IMR-90 (cell line): ENCODE measurements around the gene SLC22A2. TPM values are rescaled to one million over a fixed set of nuclear protein-coding genes. Genes with fewer than 3 reads are reported as not detected.

Experiments used
- ATAC-seq: fragments of 200-7000 bp; cut with Tn5 transposase; 2 replicates; pipeline ENCODE4 v1.9.1; 2020; ENCODE audit warnings: low read depth, mild to moderate bottlenecking, moderate library complexity
- BruUV-seq: library from RNA; stranded (reverse); fragments of 400-500 nt; replicated peaks from 2 replicates; lab custom pipeline; 2021; lab: Mats Ljungman, UMichigan
- CTCF ChIA-PET: fragments of 300-600 bp; formaldehyde crosslinking; extraction: SDS; loops from one replicate; lab custom pipeline; 2021; ENCODE audit warnings: antibody characterized with exemption; lab: Yijun Ruan, JAX
- POLR2A ChIA-PET: fragments of 300-600 bp; sonication (Branson Sonifier 250); formaldehyde crosslinking; loops from one replicate; lab custom pipeline; 2022; ENCODE audit warnings: antibody characterized with exemption; ENCODE audit not compliant: unreplicated experiment; lab: Charles Lee
- DNase-seq: peaks from one replicate; pipeline ENCODE4 v3.0.0; 2013
- H2AFZ ChIP-seq: replicated peaks from 2 replicates; pipeline ENCODE3; 2013; ENCODE audit warnings: low read length, mild to moderate bottlenecking; ENCODE audit not compliant: poor library complexity
- H2AK5ac ChIP-seq: 2 replicates; pipeline ENCODE4 v1.6.1; 2013; ENCODE audit warnings: low read depth, low read length, inconsistent platforms
- H2AK9ac ChIP-seq: replicated peaks from 2 replicates; pipeline ENCODE3; 2013; ENCODE audit warnings: mild to moderate bottlenecking, low read depth, low read length, moderate library complexity; ENCODE audit not compliant: poor library complexity
- H2BK120ac ChIP-seq: 2 replicates; pipeline ENCODE4 v1.6.1; 2013; ENCODE audit warnings: low read depth, low read length, inconsistent platforms
- H2BK15ac ChIP-seq: 3 replicates; pipeline ENCODE4 v1.6.1; 2013; ENCODE audit warnings: low read depth, low read length, inconsistent platforms
- H2BK20ac ChIP-seq: 2 replicates; pipeline ENCODE4 v1.6.1; 2013; ENCODE audit warnings: low read depth, mild to moderate bottlenecking, inconsistent platforms, low read length, moderate library complexity
- H2BK5ac ChIP-seq: 2 replicates; pipeline ENCODE4 v1.6.1; 2013; ENCODE audit warnings: mild to moderate bottlenecking, low read depth, low read length, inconsistent platforms; ENCODE audit not compliant: poor library complexity, severe bottlenecking
- H3K14ac ChIP-seq: replicated peaks from 2 replicates; pipeline ENCODE4 v1.6.1; 2013; ENCODE audit warnings: low read depth, low read length, inconsistent platforms
- H3K18ac ChIP-seq: 2 replicates; pipeline ENCODE4 v1.6.1; 2013; ENCODE audit warnings: low read depth, low read length, control low read depth
- H3K23ac ChIP-seq: 2 replicates; pipeline ENCODE4 v1.6.1; 2013; ENCODE audit warnings: low read depth, low read length, inconsistent platforms
- H3K27ac ChIP-seq: 2 replicates; pipeline ENCODE4 v1.5.1; 2013; ENCODE audit warnings: mild to moderate bottlenecking, control low read depth, low read length; ENCODE audit not compliant: insufficient read depth
- H3K27me3 ChIP-seq: 2 replicates; pipeline ENCODE4 v1.6.1; 2013; ENCODE audit warnings: low read length; ENCODE audit not compliant: control insufficient read depth, insufficient read depth
- H3K36me3 ChIP-seq: 2 replicates; pipeline ENCODE4 v1.6.1; 2013; ENCODE audit warnings: low read length, mixed read lengths; ENCODE audit not compliant: control insufficient read depth, insufficient read depth
- H3K4ac ChIP-seq: 2 replicates; pipeline ENCODE4 v1.6.1; 2013; ENCODE audit warnings: low read depth, low read length, inconsistent platforms
- H3K4me1 ChIP-seq: 2 replicates; pipeline ENCODE4 v1.6.1; 2013; ENCODE audit warnings: low read length, mixed read lengths; ENCODE audit not compliant: control insufficient read depth, insufficient read depth
- H3K4me2 ChIP-seq: 2 replicates; pipeline ENCODE4 v1.6.1; 2013; ENCODE audit warnings: low read depth, mild to moderate bottlenecking, control low read depth, low read length, moderate library complexity
- H3K4me3 ChIP-seq: 2 replicates; pipeline ENCODE4 v1.5.1; 2013; ENCODE audit warnings: low read depth, mild to moderate bottlenecking, control low read depth, low read length, moderate library complexity; ENCODE audit not compliant: insufficient read depth
- H3K56ac ChIP-seq: 2 replicates; pipeline ENCODE4 v1.6.1; 2013; ENCODE audit warnings: low read length, inconsistent platforms; ENCODE audit not compliant: insufficient read depth; ENCODE audit errors: extremely low read depth
- H3K79me1 ChIP-seq, 2 experiments: 2 replicates each; pipeline ENCODE4 v1.6.1; 2013; ENCODE audit warnings: low read length in 2 of 2, inconsistent platforms in 1 of 2, low read depth in 1 of 2
- H3K9ac ChIP-seq: 2 replicates; pipeline ENCODE4 v1.6.1; 2013; ENCODE audit warnings: low read depth, low read length, control low read depth
- H3K9me1 ChIP-seq: 2 replicates; pipeline ENCODE4 v1.6.1; 2013; ENCODE audit warnings: low read length, inconsistent platforms; ENCODE audit not compliant: insufficient read depth
- H3K9me3 ChIP-seq: 2 replicates; pipeline ENCODE4 v1.6.1; 2013; ENCODE audit warnings: low read length; ENCODE audit not compliant: control insufficient read depth, insufficient read depth
- H4K20me1 ChIP-seq: 2 replicates; pipeline ENCODE4 v1.6.1; 2013; ENCODE audit warnings: low read length, inconsistent platforms; ENCODE audit not compliant: insufficient read depth
- H4K5ac ChIP-seq: 2 replicates; pipeline ENCODE4 v1.6.1; 2013; ENCODE audit warnings: mild to moderate bottlenecking, low read depth, low read length, control low read depth
- H4K8ac ChIP-seq, 2 experiments: 2 replicates each; pipeline ENCODE4 v1.6.1; 2013; ENCODE audit warnings: low read depth in 2 of 2, low read length in 2 of 2, control low read depth in 1 of 2, inconsistent platforms in 1 of 2
- H4K91ac ChIP-seq: 2 replicates; pipeline ENCODE4 v1.6.1; 2013; ENCODE audit warnings: low read depth, low read length, inconsistent platforms; ENCODE audit not compliant: insufficient read depth
- BHLHE40 ChIP-seq: fragments of 150-350 bp; IDR thresholded peaks from 2 replicates; pipeline ENCODE4 v1.6.1; 2016; ENCODE audit warnings: mild to moderate bottlenecking, low read depth, low read length
- CEBPB ChIP-seq: IDR thresholded peaks from 2 replicates; pipeline ENCODE4 v1.6.1; 2012; ENCODE audit warnings: low read depth, low read length, improper control_type of control experiment
- CHD1 ChIP-seq: IDR thresholded peaks from 2 replicates; pipeline ENCODE4 v1.6.1; 2012; ENCODE audit warnings: low read depth, low read length, improper control_type of control experiment
- CTCF ChIP-seq: conservative IDR thresholded peaks from 2 replicates; pipeline ENCODE4 v1.5.1; 2012; ENCODE audit warnings: mild to moderate bottlenecking, low read depth, low read length, improper control_type of control experiment
- ELK1 ChIP-seq: fragments of 150-350 bp; IDR thresholded peaks from 2 replicates; pipeline ENCODE4 v1.6.1; 2016; ENCODE audit warnings: low read depth, mild to moderate bottlenecking, low read length, moderate library complexity, borderline replicate concordance
- FOS ChIP-seq: fragments of 150-350 bp; IDR thresholded peaks from 2 replicates; pipeline ENCODE4 v1.6.1; 2016; ENCODE audit warnings: low read depth, low read length
- MAFK ChIP-seq: IDR thresholded peaks from 2 replicates; pipeline ENCODE4 v1.6.1; 2012; ENCODE audit warnings: low read depth, low read length, improper control_type of control experiment
- MAZ ChIP-seq: IDR thresholded peaks from 2 replicates; pipeline ENCODE4 v1.6.1; 2012; ENCODE audit warnings: low read depth, mild to moderate bottlenecking, low read length, improper control_type of control experiment, moderate library complexity, borderline replicate concordance
- MXI1 ChIP-seq: IDR thresholded peaks from 2 replicates; pipeline ENCODE4 v1.6.1; 2012; ENCODE audit warnings: low read depth, mild to moderate bottlenecking, low read length, moderate library complexity, borderline replicate concordance
- NFE2L2 ChIP-seq: fragments of 150-350 bp; IDR thresholded peaks from 2 replicates; pipeline ENCODE4 v1.6.1; 2016; ENCODE audit warnings: low read depth, mild to moderate bottlenecking, low read length
- POLR2A ChIP-seq: IDR thresholded peaks from 2 replicates; pipeline ENCODE4 v1.6.1; 2012; ENCODE audit warnings: mild to moderate bottlenecking, low read depth, low read length
- RAD21 ChIP-seq: IDR thresholded peaks from 2 replicates; pipeline ENCODE4 v1.6.1; 2012; ENCODE audit warnings: low read length, improper control_type of control experiment
- RCOR1 ChIP-seq: IDR thresholded peaks from 2 replicates; pipeline ENCODE4 v1.6.1; 2012; ENCODE audit warnings: mild to moderate bottlenecking, low read length, improper control_type of control experiment; ENCODE audit not compliant: insufficient replicate concordance
- RFX5 ChIP-seq: IDR thresholded peaks from 2 replicates; pipeline ENCODE4 v1.8.0; 2012; ENCODE audit warnings: low read depth, mild to moderate bottlenecking, low read length, moderate library complexity
- SMC3 ChIP-seq: fragments of 150-350 bp; IDR thresholded peaks from 2 replicates; pipeline ENCODE4 v1.6.1; 2016; ENCODE audit warnings: low read depth, mild to moderate bottlenecking, antibody characterized with exemption, low read length, moderate library complexity
- USF2 ChIP-seq: fragments of 150-350 bp; IDR thresholded peaks from 2 replicates; pipeline ENCODE4 v1.6.1; 2017; ENCODE audit warnings: mild to moderate bottlenecking, antibody characterized with exemption, low read length, low read depth
- WGBS, 2 experiments: methylation state at CpG; one replicate each; pipeline versions ENCODE4 v1.1.5 to v1.1.7; 2013; ENCODE audit warnings: missing lambda C conversion rate in 2 of 2; ENCODE audit not compliant: insufficient read length in 1 of 2; ENCODE audit errors: extremely low coverage in 2 of 2; 5-methylcytosine and 5-hydroxymethylcytosine counted together
- dilution Hi-C: fragments of 300-500 bp; cut with HindIII; formaldehyde crosslinking; loops from one replicate; pipeline ENCODE4 v1.14.3; 2018; ENCODE audit warnings: low sequenced_read_pairs; ENCODE audit not compliant: unreplicated experiment
- in situ Hi-C: fragments of 300-500 bp; cut with MboI; formaldehyde crosslinking; loops from 3 replicates; pipeline ENCODE4 v1.14.3; 2019; ENCODE audit warnings: low sequenced_read_pairs, inconsistent platforms, mixed read lengths
- intact Hi-C: fragments of 100-400 bp; cut with micrococcal nuclease; formaldehyde crosslinking; loops from 2 replicates; pipeline ENCODE4 v1.10.0; 2022
- polyA plus RNA-seq, 3 experiments: library from polyadenylated mRNA; depleted of rRNA; stranded (reverse); fragments of >200 nt; gene quantifications; 2 replicates each; pipeline ENCODE4 v1.2.3, GENCODE V29; 2012; ENCODE audit warnings: low replicate concordance in 1 of 3
- total RNA-seq: library from RNA; depleted of rRNA; stranded (reverse); fragments of >200 nt; gene quantifications from 2 replicates; pipeline ENCODE4 v1.2.3, GENCODE V29; 2012

Gene SLC22A2
- total and polyA plus RNA-seq, 2 of the 4 experiments (the other 2 are of a cell fraction) = not detected

- no peak overlapping the region for H2AK9ac ChIP-seq
- BruUV-seq = no TSS peak
- ChIA-PET POLR2A (no interaction called here), CTCF (no interaction called here)
- no peak overlapping the region for H3K4me3 ChIP-seq
- H3K4me1 ChIP-seq = no peaks in the 10 kb centered on the region
- H2AFZ ChIP-seq = no peak overlapping the region
- TF ChIP-seq BHLHE40 = no peak
- no peak for TF ChIP-seq NFE2L2
- TF ChIP-seq CTCF = no peak
- TF ChIP-seq CEBPB = no peak
- TF ChIP-seq RFX5 = no peak
- no peak for TF ChIP-seq MXI1
- no peak for TF ChIP-seq SMC3
- no peak for TF ChIP-seq USF2
- no peak for TF ChIP-seq ELK1
- TF ChIP-seq POLR2A = no peak
- TF ChIP-seq MAFK = no peak
- no peak for TF ChIP-seq RCOR1
- TF ChIP-seq MAZ = no peak
- no peak for TF ChIP-seq RAD21
- TF ChIP-seq FOS = no peak
- no peak for TF ChIP-seq CHD1
- H3K9me1 ChIP-seq = no peaks in the 10 kb centered on the region
- H3K56ac ChIP-seq = no peak overlapping the region
- H2AK5ac ChIP-seq = no peak overlapping the region
- WGBS, 2 experiments = 0% methylated on average over 2 of the region's 6 CpGs; no CpG with 5 or more reads in 1 of the 2 experiments
- intact Hi-C loops (no loop called here), dilution Hi-C loops (no loop called here), in situ Hi-C loops (no loop called here)
- no peak overlapping the region for H3K27ac ChIP-seq
- no peak overlapping the region for H2BK15ac ChIP-seq
- no peak overlapping the region for H4K91ac ChIP-seq
- H3K9me3 ChIP-seq = no peaks in the 10 kb centered on the region
- no peak overlapping the region for H3K23ac ChIP-seq
- H2BK20ac ChIP-seq = no peak overlapping the region
- no peak overlapping the region for H3K4ac ChIP-seq
- no peak overlapping the region for H3K9ac ChIP-seq
- H4K5ac ChIP-seq = no peak overlapping the region
- H3K79me1 ChIP-seq = no peaks in the 10 kb centered on the region
- H3K14ac ChIP-seq = no peak overlapping the region
- H4K8ac ChIP-seq = no peak overlapping the region
- H3K18ac ChIP-seq = no peak overlapping the region
- ATAC-seq = no peak
- no peak overlapping the region for H2BK5ac ChIP-seq
- no peaks in the 10 kb centered on the region for H3K36me3 ChIP-seq
- H2BK120ac ChIP-seq = no peak overlapping the region
- no peak for DNase-seq
- no peak overlapping the region for H3K4me2 ChIP-seq
- H3K27me3 ChIP-seq = no peaks in the 10 kb centered on the region
- no peaks in the 10 kb centered on the region for H4K20me1 ChIP-seq
These were observed 88.5 kb downstream of the SLC22A2 start for GRCh38 chr6:160170018-160170680.
